OCI-LY1 (cell line): ENCODE data around the gene GJB2.

ENCODE experiments used
- H2AFZ ChIP-seq: fragments of 200-600 bp; sonication (generic), shearing (Covaris generic); 2 replicates; pipeline ENCODE4 v1.6.0; 2014; ENCODE audit warnings: antibody characterized with exemption, mild to moderate bottlenecking, low read length
- H3F3A ChIP-seq: fragments of 200-600 bp; sonication (generic), shearing (Covaris generic); 2 replicates; pipeline ENCODE4 v1.6.0; 2014; ENCODE audit warnings: mild to moderate bottlenecking, antibody characterized with exemption, low read length, moderate library complexity; ENCODE audit not compliant: insufficient read depth
- H3K27ac ChIP-seq: fragments of 200-600 bp; sonication (generic); 2 replicates; pipeline ENCODE4 v1.5.1; 2014; ENCODE audit warnings: low read length, mixed run types, mild to moderate bottlenecking, low read depth; ENCODE audit not compliant: poor library complexity, severe bottlenecking
- H3K27me3 ChIP-seq: fragments of 200-600 bp; sonication (generic); 2 replicates; pipeline ENCODE4 v1.6.0; 2014; ENCODE audit warnings: antibody characterized with exemption, mild to moderate bottlenecking, low read length, moderate library complexity; ENCODE audit not compliant: insufficient read depth
- H3K36me3 ChIP-seq: fragments of 200-600 bp; sonication (generic); 2 replicates; pipeline ENCODE4 v1.6.1; 2014; ENCODE audit warnings: mild to moderate bottlenecking, antibody characterized with exemption, low read length, moderate library complexity, mixed read lengths; ENCODE audit not compliant: insufficient read depth
- H3K4me1 ChIP-seq: fragments of 200-600 bp; sonication (generic); 2 replicates; pipeline ENCODE4 v1.5.1; 2014; ENCODE audit warnings: mild to moderate bottlenecking, low read length, moderate library complexity; ENCODE audit not compliant: insufficient read depth, severe bottlenecking
- H3K4me2 ChIP-seq: fragments of 200-600 bp; sonication (generic), shearing (Covaris generic); 2 replicates; pipeline ENCODE4 v1.6.1; 2014; ENCODE audit warnings: low read length
- H3K4me3 ChIP-seq: fragments of 200-600 bp; sonication (generic); 2 replicates; pipeline ENCODE4 v1.5.1; 2014; ENCODE audit warnings: low read length, low read depth, mild to moderate bottlenecking, mixed read lengths; ENCODE audit not compliant: poor library complexity, severe bottlenecking
- H3K79me2 ChIP-seq: fragments of 200-600 bp; shearing (Covaris generic); 2 replicates; pipeline ENCODE4 v1.6.1; 2016; ENCODE audit warnings: mixed run types, low read length, mixed read lengths; ENCODE audit not compliant: insufficient read depth
- H3K9ac ChIP-seq: fragments of 200-600 bp; sonication (generic), shearing (Covaris generic); 2 replicates; pipeline ENCODE4 v1.6.1; 2014; ENCODE audit warnings: mild to moderate bottlenecking, low read length, mixed read lengths
- H3K9me2 ChIP-seq: fragments of 200-600 bp; sonication (generic), shearing (Covaris generic); 2 replicates; pipeline ENCODE4 v1.6.1; 2014; ENCODE audit warnings: low read depth, mild to moderate bottlenecking, low read length, mixed read lengths
- H3K9me3 ChIP-seq: fragments of 200-600 bp; shearing (Covaris generic); 2 replicates; pipeline ENCODE4 v1.6.1; 2014; ENCODE audit warnings: low read length, mixed read lengths
- H4K20me1 ChIP-seq: fragments of 200-600 bp; sonication (generic), shearing (Covaris generic); 2 replicates; pipeline ENCODE4 v1.6.0; 2016; ENCODE audit warnings: mild to moderate bottlenecking, low read length; ENCODE audit not compliant: insufficient read depth
- EZH2 ChIP-seq: fragments of 200-600 bp; sonication (generic), shearing (Covaris generic); IDR thresholded peaks from 2 replicates; pipeline ENCODE4 v1.8.0; 2017; ENCODE audit warnings: borderline replicate concordance, mixed run types, mild to moderate bottlenecking, antibody characterized with exemption, low read length, moderate library complexity, mixed read lengths
- TF ChIP-seq, protein P1 (sequence below): fragments of 200-600 bp; sonication (generic), shearing (Covaris generic); IDR thresholded peaks from 2 replicates; pipeline ENCODE4 v1.5.1; 2017; ENCODE audit warnings: mild to moderate bottlenecking, antibody characterized with exemption, low read length, moderate library complexity, mixed read lengths

The GJB2 gene

DNA sequence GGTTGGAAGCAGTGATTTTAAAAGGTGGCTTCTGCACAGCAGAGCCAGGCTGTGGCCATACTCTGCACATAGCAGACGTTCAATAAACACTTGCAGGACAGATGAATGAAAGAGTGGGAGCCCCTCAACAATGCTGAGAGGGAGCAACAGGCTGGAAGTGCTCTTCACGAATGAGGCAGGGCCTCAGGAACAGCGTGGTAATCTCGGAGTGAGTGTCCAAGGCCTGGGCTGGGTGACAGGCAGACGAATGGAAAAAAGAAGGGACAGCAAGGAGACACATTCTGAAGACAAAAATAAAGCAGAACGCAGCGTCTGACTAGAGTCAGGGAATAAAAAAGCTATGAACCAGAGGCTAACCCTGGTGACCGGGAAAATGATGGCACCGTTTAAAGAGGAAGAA is 43.0 kb downstream of the GJB2 start:
- H3K27ac ChIP-seq = no peak overlapping the region
- H3K9me3 ChIP-seq = no peaks in the 10 kb centered on the region
- H4K20me1 ChIP-seq = no peaks in the 10 kb centered on the region
- no peak for TF ChIP-seq EZH2
- TF ChIP-seq, protein P1, sequence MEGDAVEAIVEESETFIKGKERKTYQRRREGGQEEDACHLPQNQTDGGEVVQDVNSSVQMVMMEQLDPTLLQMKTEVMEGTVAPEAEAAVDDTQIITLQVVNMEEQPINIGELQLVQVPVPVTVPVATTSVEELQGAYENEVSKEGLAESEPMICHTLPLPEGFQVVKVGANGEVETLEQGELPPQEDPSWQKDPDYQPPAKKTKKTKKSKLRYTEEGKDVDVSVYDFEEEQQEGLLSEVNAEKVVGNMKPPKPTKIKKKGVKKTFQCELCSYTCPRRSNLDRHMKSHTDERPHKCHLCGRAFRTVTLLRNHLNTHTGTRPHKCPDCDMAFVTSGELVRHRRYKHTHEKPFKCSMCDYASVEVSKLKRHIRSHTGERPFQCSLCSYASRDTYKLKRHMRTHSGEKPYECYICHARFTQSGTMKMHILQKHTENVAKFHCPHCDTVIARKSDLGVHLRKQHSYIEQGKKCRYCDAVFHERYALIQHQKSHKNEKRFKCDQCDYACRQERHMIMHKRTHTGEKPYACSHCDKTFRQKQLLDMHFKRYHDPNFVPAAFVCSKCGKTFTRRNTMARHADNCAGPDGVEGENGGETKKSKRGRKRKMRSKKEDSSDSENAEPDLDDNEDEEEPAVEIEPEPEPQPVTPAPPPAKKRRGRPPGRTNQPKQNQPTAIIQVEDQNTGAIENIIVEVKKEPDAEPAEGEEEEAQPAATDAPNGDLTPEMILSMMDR = no peak
- H2AFZ ChIP-seq = no peak overlapping the region
- no peak overlapping the region for H3K4me3 ChIP-seq
- H3K9me2 ChIP-seq = no peaks in the 10 kb centered on the region
- H3K4me1 ChIP-seq = no peaks in the 10 kb centered on the region
- peaks cover 13% of the 10 kb centered on the region; the same call in 1 of the 2 replicates for H3K27me3 ChIP-seq
- H3K4me2 ChIP-seq = no peak overlapping the region
- H3K36me3 ChIP-seq = no peaks in the 10 kb centered on the region
- no peak overlapping the region for H3K9ac ChIP-seq
- no peaks in the 10 kb centered on the region for H3K79me2 ChIP-seq
- H3F3A ChIP-seq = no peaks in the 10 kb centered on the region; the same call in 1 of the 2 replicates

DNA sequence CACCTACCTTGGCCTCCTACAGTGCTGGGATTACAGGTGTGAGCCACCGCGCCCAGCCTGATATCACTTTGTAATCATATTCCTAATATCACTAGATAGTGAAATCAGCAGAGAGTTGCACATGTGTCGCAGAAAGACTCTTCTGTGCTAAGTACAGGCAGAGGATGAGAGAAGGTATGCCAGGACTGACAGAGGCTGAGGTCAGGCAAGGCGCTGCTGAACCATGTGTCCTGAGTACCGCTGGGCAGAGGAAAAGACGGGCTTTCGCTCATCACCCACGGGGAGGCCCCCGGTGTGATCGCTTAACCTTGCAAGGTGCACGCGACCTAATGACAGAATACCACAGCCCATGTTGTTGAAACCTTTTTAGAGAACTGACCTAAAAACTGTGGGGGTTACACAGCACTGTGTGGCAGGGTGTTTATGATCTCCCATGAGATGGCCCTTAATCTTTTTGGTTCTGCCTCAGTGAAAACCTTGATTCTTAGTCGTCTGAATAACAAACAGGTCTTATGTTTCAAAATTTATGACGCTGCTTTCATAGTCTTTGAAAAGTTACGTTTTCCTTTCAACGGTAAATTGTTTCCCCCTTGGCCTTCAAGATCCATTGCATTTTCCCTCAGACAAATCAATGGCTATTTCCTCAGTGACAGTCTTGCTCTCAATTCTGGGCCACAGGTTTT is 44.1 kb downstream of the GJB2 start:
- Histone ChIP-seq H3F3A (no peaks in the 10 kb centered on the region), H4K20me1 (no peaks in the 10 kb centered on the region), H3K4me2 (no peak overlapping the region), H3K4me3 (no peak overlapping the region), H3K9me3 (no peaks in the 10 kb centered on the region), H3K79me2 (no peaks in the 10 kb centered on the region), H2AFZ (no peak overlapping the region), H3K27ac (no peak overlapping the region), H3K4me1 (no peaks in the 10 kb centered on the region), H3K36me3 (no peaks in the 10 kb centered on the region), H3K9ac (no peak overlapping the region), H3K27me3 (peaks cover 13% of the 10 kb centered on the region; the same call in 1 of the 2 replicates), H3K9me2 (no peaks in the 10 kb centered on the region)
- TF ChIP-seq EZH2 = no peak
- TF ChIP-seq, protein P1 = no peak

DNA sequence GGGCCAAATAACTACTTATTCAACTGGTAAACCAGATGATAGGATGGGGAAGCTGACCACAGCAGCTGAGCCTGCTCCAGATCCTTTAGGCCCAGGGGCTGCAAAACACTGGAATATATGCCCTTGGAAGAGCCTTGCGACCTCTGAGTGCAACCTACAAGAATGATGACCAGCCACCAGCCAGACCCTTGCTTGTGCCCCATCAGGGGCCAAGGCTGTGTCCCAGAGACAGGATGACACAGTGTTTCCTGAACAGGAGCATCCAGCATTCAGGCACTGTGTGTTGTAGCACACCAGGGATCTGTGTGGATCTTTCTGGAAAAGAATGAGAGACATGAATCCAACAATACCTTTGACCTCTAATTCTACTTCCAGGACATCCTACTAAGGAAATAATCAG is 46.4 kb downstream of the GJB2 start:
- H3K4me3 ChIP-seq = no peak overlapping the region
- H3K9me2 ChIP-seq = no peaks in the 10 kb centered on the region
- peaks cover 13% of the 10 kb centered on the region; the same call in 1 of the 2 replicates for H3K27me3 ChIP-seq
- TF ChIP-seq, protein P1 = no peak
- TF ChIP-seq EZH2 = no peak
- no peaks in the 10 kb centered on the region for H3K36me3 ChIP-seq
- H4K20me1 ChIP-seq = no peaks in the 10 kb centered on the region
- H3F3A ChIP-seq = no peaks in the 10 kb centered on the region
- no peaks in the 10 kb centered on the region for H3K79me2 ChIP-seq
- no peak overlapping the region for H3K4me2 ChIP-seq
- no peak overlapping the region for H2AFZ ChIP-seq
- H3K27ac ChIP-seq = no peak overlapping the region
- H3K9ac ChIP-seq = no peak overlapping the region
- no peaks in the 10 kb centered on the region for H3K9me3 ChIP-seq
- H3K4me1 ChIP-seq = no peaks in the 10 kb centered on the region
